Activated CD4-positive, alpha-beta memory T cell treated with anti-CD3 and anti-CD28 coated beads, Interleukin-2, amount 10 ng/mL, durations not matched to agents 7 days and 5 days (primary cell): Measurements from ENCODE around the gene RNF225. TPM values are rescaled to one million over a fixed set of nuclear protein-coding genes. Genes with fewer than 3 reads are reported as not detected.
"Not testable (repeated sequence)": the region's sequence is repeated elsewhere in the genome, so short reads cannot be mapped to it uniquely, and the experiment has no call there.

ENCODE experiments used
- CTCF ChIA-PET: fragments of 350-600 bp; sonication (Branson Sonifier 250); formaldehyde crosslinking; loops from one replicate; lab custom pipeline; 2021; ENCODE audit warnings: antibody characterized with exemption, inconsistent platforms; lab: Charles Lee
- POLR2A ChIA-PET: fragments of 350-600 bp; sonication (Branson Sonifier 250); formaldehyde crosslinking; loops from one replicate; lab custom pipeline; 2021; ENCODE audit warnings: antibody characterized with exemption; lab: Charles Lee
- DNase-seq: peaks from one replicate; pipeline ENCODE4 v3.0.0-alpha.2; 2020
- H3K27ac Mint-ChIP-seq: one replicate; pipeline ENCODE4 v1.8.0; 2021; ENCODE audit warnings: mild to moderate bottlenecking, mixed read lengths
- H3K27me3 Mint-ChIP-seq: one replicate; pipeline ENCODE4 v1.8.0; 2021; ENCODE audit warnings: mixed read lengths
- H3K36me3 Mint-ChIP-seq: one replicate; pipeline ENCODE4 v1.8.0; 2021; ENCODE audit warnings: low read depth, mixed read lengths
- H3K4me1 Mint-ChIP-seq: one replicate; pipeline ENCODE4 v1.8.0; 2021; ENCODE audit warnings: mixed read lengths
- H3K4me3 Mint-ChIP-seq: one replicate; pipeline ENCODE4 v1.8.0; 2021; ENCODE audit warnings: mild to moderate bottlenecking, mixed read lengths
- H3K9me3 Mint-ChIP-seq: one replicate; pipeline ENCODE4 v1.8.0; 2021; ENCODE audit warnings: mixed read lengths
- total RNA-seq, 2 experiments: library from RNA; stranded (reverse); gene quantifications; one replicate each; pipeline ENCODE4 v1.2.3, GENCODE V29; 2021

The RNF225 gene
- total RNA-seq, 2 experiments from 2014 or later: 0.45 TPM; not detected in 1

GRCh38 chr19:58398087-58398486, 2.6 kb downstream of the RNF225 start:
- ChIA-PET CTCF (no interaction called here), POLR2A (interaction anchor here (2.4 kb wide), 1 partner anchor 11 kb away, joined by 10 read pairs; the partner anchor contains the start of gene RPS5)
- Mint-ChIP-seq H3K36me3 (peaks cover 23% of the 10 kb centered on the region), H3K4me1 (peaks cover 35% of the 10 kb centered on the region), H3K27ac (no peak overlapping the region), H3K9me3 (no peaks in the 10 kb centered on the region), H3K27me3 (no peaks in the 10 kb centered on the region), H3K4me3 (no peak overlapping the region)
- no peak for DNase-seq

GRCh38 chr19:58398545-58398944, 3.1 kb downstream of the RNF225 start:
- Mint-ChIP-seq H3K4me3 (no peak overlapping the region), H3K36me3 (peaks cover 19% of the 10 kb centered on the region), H3K27me3 (no peaks in the 10 kb centered on the region), H3K4me1 (peaks cover 36% of the 10 kb centered on the region), H3K9me3 (no peaks in the 10 kb centered on the region), H3K27ac (no peak overlapping the region)
- ChIA-PET POLR2A (interaction anchor here (2.4 kb wide), 1 partner anchor 11 kb away, joined by 10 read pairs; the partner anchor contains the start of gene RPS5), CTCF (no interaction called here)
- DNase-seq: no peak

- Mint-ChIP-seq H3K36me3 (peaks cover 5% of the 10 kb centered on the region), H3K4me3 (peak overlapping the region; percentile 32), H3K4me1 (peaks cover 30% of the 10 kb centered on the region), H3K27me3 (no peaks in the 10 kb centered on the region), H3K9me3 (no peaks in the 10 kb centered on the region), H3K27ac (no peak overlapping the region)
- POLR2A ChIA-PET: no interaction called here
- no peak for DNase-seq
- CTCF ChIA-PET: no interaction called here
Observed at GRCh38 chr19:58399903-58400302, 4.4 kb downstream of the RNF225 start.

GRCh38 chr19:58400316-58400915, 5.0 kb downstream of the RNF225 start:
- POLR2A ChIA-PET: no interaction called here
- CTCF ChIA-PET: no interaction called here
- no peaks in the 10 kb centered on the region for H3K27me3 Mint-ChIP-seq

GRCh38 chr19:58400916-58401839, 5.7 kb downstream of the RNF225 start:
- CTCF ChIA-PET: no interaction called here

More at GRCh38 chr19:58400316-58400915, 5.0 kb downstream of the RNF225 start:
- H3K36me3 Mint-ChIP-seq: peaks cover 3% of the 10 kb centered on the region
- no peaks in the 10 kb centered on the region for H3K9me3 Mint-ChIP-seq
- peaks cover 29% of the 10 kb centered on the region for H3K4me1 Mint-ChIP-seq
- H3K4me3 Mint-ChIP-seq: peak overlapping the region; percentile 80
- no peak overlapping the region for H3K27ac Mint-ChIP-seq
- no peak for DNase-seq

GRCh38 chr19:58401840-58402421, 6.5 kb downstream of the RNF225 start:
- H3K27me3 Mint-ChIP-seq: no peaks in the 10 kb centered on the region
- H3K4me1 Mint-ChIP-seq: peaks cover 34% of the 10 kb centered on the region
- ChIA-PET CTCF (no interaction called here), POLR2A (no interaction called here)
- H3K36me3 Mint-ChIP-seq: peaks cover 5% of the 10 kb centered on the region
- H3K27ac Mint-ChIP-seq: peak overlapping the region; percentile 74
- peak overlapping the region; percentile 80 for H3K4me3 Mint-ChIP-seq
- H3K9me3 Mint-ChIP-seq: no peaks in the 10 kb centered on the region
- no peak for DNase-seq

More at GRCh38 chr19:58400916-58401839, 5.7 kb downstream of the RNF225 start:
- peak overlapping the region; percentile 74 for H3K27ac Mint-ChIP-seq
- H3K36me3 Mint-ChIP-seq: no peaks in the 10 kb centered on the region
- DNase-seq: peak; percentile 99
- no peaks in the 10 kb centered on the region for H3K9me3 Mint-ChIP-seq
- POLR2A ChIA-PET: no interaction called here
- peaks cover 29% of the 10 kb centered on the region for H3K4me1 Mint-ChIP-seq
- no peaks in the 10 kb centered on the region for H3K27me3 Mint-ChIP-seq
- H3K4me3 Mint-ChIP-seq: peak overlapping the region; percentile 80

GRCh38 chr19:58403920-58404478, 8.5 kb downstream of the RNF225 start:
- POLR2A ChIA-PET, H3K27ac Mint-ChIP-seq, H3K36me3 Mint-ChIP-seq, H3K9me3 Mint-ChIP-seq, DNase-seq, H3K4me3 Mint-ChIP-seq, H3K27me3 Mint-ChIP-seq: not testable (repeated sequence)
- CTCF ChIA-PET: interaction anchor here (0.7 kb wide), 1 partner anchor 126 kb away, joined by 4 read pairs; no protein-coding TSS in a partner anchor
- H3K4me1 Mint-ChIP-seq: peaks cover 49% of the 10 kb centered on the region

GRCh38 chr19:58406818-58407657, 11.6 kb downstream of the RNF225 start:
- Mint-ChIP-seq H3K36me3 (peaks cover 9% of the 10 kb centered on the region), H3K4me1 (peaks cover 45% of the 10 kb centered on the region), H3K27me3 (no peaks in the 10 kb centered on the region), H3K9me3 (no peaks in the 10 kb centered on the region), H3K4me3 (peak overlapping the region; percentile 95), H3K27ac (peak overlapping the region; percentile 89)
- DNase-seq: no peak
- CTCF ChIA-PET: no interaction called here
- POLR2A ChIA-PET: no interaction called here

- H3K27ac Mint-ChIP-seq: peak overlapping the region; percentile 89
- H3K9me3 Mint-ChIP-seq: no peaks in the 10 kb centered on the region
- DNase-seq: no peak
- peak overlapping the region; percentile 95 for H3K4me3 Mint-ChIP-seq
- ChIA-PET POLR2A (interaction anchor here (1.2 kb wide), 1 partner anchor 22 kb away, joined by 5 read pairs; no protein-coding TSS in a partner anchor), CTCF (interaction anchor here (1.0 kb wide), 3 partner anchors 45 to 93 kb away, joined by 3 to 5 read pairs (median 3); partner anchors contain the start of gene ZNF497)
- peaks cover 43% of the 10 kb centered on the region for H3K4me1 Mint-ChIP-seq
- peaks cover 12% of the 10 kb centered on the region for H3K36me3 Mint-ChIP-seq
- no peaks in the 10 kb centered on the region for H3K27me3 Mint-ChIP-seq
Observed at GRCh38 chr19:58407658-58408151, 12.2 kb downstream of the RNF225 start.

- Mint-ChIP-seq H3K36me3 (peaks cover 15% of the 10 kb centered on the region), H3K27ac (peak within 1 kb of the TSS; percentile 89), H3K27me3 (no peaks in the 10 kb centered on the region), H3K9me3 (no peaks in the 10 kb centered on the region), H3K4me3 (peak within 1 kb of the TSS; percentile 95), H3K4me1 (peaks cover 39% of the 10 kb centered on the region)
- DNase-seq: peak; percentile 95
- ChIA-PET CTCF (interaction anchor here (0.6 to 1.0 kb wide), 6 partner anchors 26 to 112 kb away, joined by 3 to 5 read pairs (median 4); partner anchors contain the start of genes ZBTB45, ZNF497 and ZSCAN22), POLR2A (interaction anchor here (0.8 to 1.2 kb wide), 5 partner anchors 23 to 1087 kb away, joined by 3 to 7 read pairs (median 3); partner anchors contain the start of gene ZNF132)
Observed at GRCh38 chr19:58408152-58409009, 12.9 kb downstream of the RNF225 start, which contains the start of gene ZNF584. Gene ZNF584 (plus strand): TSS chr19:58408649. CDS start chr19:58409148, 499 bp downstream.
